ENCODE results near the gene FAM117A. TPM values are rescaled to one million over a fixed set of nuclear protein-coding genes. Genes with fewer than 3 reads are reported as not detected.
A peak's percentile ranks its signal among the peaks of the same experiment; 100 is the strongest.

FAM117A gene
- total and polyA plus RNA-seq, 7 donors = 0.71 to 5.1 (median 2.1) TPM

- H3K27me3 ChIP-seq (ENCODE audit: insufficient read depth in 3 of 3, low read length in 2 of 3) = no peaks in the 10 kb centered on the region
- peak overlapping the region; percentile 100 for H3K4me3 ChIP-seq
- H3K36me3 ChIP-seq (ENCODE audit: insufficient read depth in 1 of 2, low read depth in 1 of 2) = peaks cover 8 to 22% of the 10 kb centered on the region in 2 donors
- no peak for TF ChIP-seq CTCF (IDR thresholded peaks at IDR 0.05)
- peaks cover 47% of the 10 kb centered on the region for H3K4me1 ChIP-seq
- peak overlapping the region; percentile 100 for H3K27ac ChIP-seq
- ATAC-seq = no peak
- H3K9me3 ChIP-seq = no peaks in the 10 kb centered on the region
- 1 to 3% (median 2%) methylated on average over 17 of the region's 17 CpGs for WGBS, 3 donors
- intact Hi-C loops (cut with DNase I) = loop anchor here in 1 of 2 donors (5.0 kb wide), 1 partner anchor 81 kb away; the partner anchor contains the start of gene SLC35B1
- no peak for DNase-seq
Measured at GRCh38 chr17:49787884-49788477, 24.1 kb upstream of the FAM117A start.

- no peak for ATAC-seq
- H3K27me3 ChIP-seq (ENCODE audit: insufficient read depth in 3 of 3, low read length in 2 of 3) = no peaks in the 10 kb centered on the region
- 59 to 72% (median 70%) methylated on average over 1 of the region's 1 CpG for WGBS, 3 donors
- no peaks in the 10 kb centered on the region for H3K9me3 ChIP-seq
- no peak for DNase-seq
- no peak for TF ChIP-seq CTCF (IDR thresholded peaks at IDR 0.05)
- intact Hi-C loops (cut with DNase I) = loop anchor here (5.0 kb wide), 2 partner anchors 77 to 213 kb away; partner anchors contain the start of genes DLX3 (in 1 of the 2) and SLC35B1 (in 1 of the 2)
- H3K36me3 ChIP-seq (ENCODE audit: insufficient read depth in 1 of 2, low read depth in 1 of 2) = no peaks in the 10 kb centered on the region
- peaks cover 23% of the 10 kb centered on the region for H3K4me1 ChIP-seq
- H3K27ac ChIP-seq = no peak overlapping the region
- no peak overlapping the region for H3K4me3 ChIP-seq
Measured at GRCh38 chr17:49784636-49785035, 20.7 kb upstream of the FAM117A start.

GRCh38 chr17:49783791-49784190 is 19.9 kb upstream of the FAM117A start:
- no peak for TF ChIP-seq CTCF (IDR thresholded peaks at IDR 0.05)
- Histone ChIP-seq H3K36me3 (ENCODE audit: insufficient read depth in 1 of 2, low read depth in 1 of 2) (no peaks in the 10 kb centered on the region), H3K27ac (no peak overlapping the region), H3K4me3 (no peak overlapping the region), H3K27me3 (ENCODE audit: insufficient read depth in 3 of 3, low read length in 2 of 3) (no peaks in the 10 kb centered on the region), H3K9me3 (no peaks in the 10 kb centered on the region), H3K4me1 (peaks cover 19% of the 10 kb centered on the region)
- DNase-seq (no peak), ATAC-seq (no peak)
- intact Hi-C loops (cut with DNase I) = loop anchor here in 1 of 2 donors (5.0 kb wide), 1 partner anchor 214 kb away; the partner anchor contains the start of gene DLX3

- ATAC-seq (no peak), DNase-seq (no peak)
- H3K4me3 ChIP-seq = no peak overlapping the region
- TF ChIP-seq CTCF (IDR thresholded peaks at IDR 0.05) = no peak
- peak overlapping the region; percentile 26 for H3K27ac ChIP-seq
- H3K4me1 ChIP-seq = peaks cover 19% of the 10 kb centered on the region
- WGBS, 3 donors = 24 to 36% (median 26%) methylated on average over 3 of the region's 3 CpGs
- no peaks in the 10 kb centered on the region for H3K36me3 ChIP-seq (ENCODE audit: insufficient read depth in 1 of 2, low read depth in 1 of 2)
- intact Hi-C loops (cut with DNase I) = loop anchor here in 1 of 2 donors (5.0 kb wide), 1 partner anchor 214 kb away; the partner anchor contains the start of gene DLX3
- no peaks in the 10 kb centered on the region for H3K9me3 ChIP-seq
- H3K27me3 ChIP-seq (ENCODE audit: insufficient read depth in 3 of 3, low read length in 2 of 3) = no peaks in the 10 kb centered on the region
Measured at GRCh38 chr17:49783071-49783715, 19.3 kb upstream of the FAM117A start.

Data from psoas muscle (tissue), 8 donors.